ENCODE data around the gene MYCN. TPM values are rescaled to one million over a fixed set of nuclear protein-coding genes. Genes with fewer than 3 reads are reported as not detected.

MYCN gene
- total and polyA plus RNA-seq, 2 of the 8 experiments (the other 6 are each of a cell fraction or from before 2014, with no cell fraction given) = 87.8 to 137 TPM

- Histone ChIP-seq H3K4me3 (ENCODE audit: extremely low read depth in 1 of 4, insufficient read depth in 2 of 4, low read depth in 3 of 4, low read length in 4 of 4) (no peak overlapping the region), H2BK120ac (replicated peaks; ENCODE audit: low read depth, low read length) (no peak overlapping the region), H4K20me1 (replicated peaks in 1 of 2; ENCODE audit: control insufficient read depth in 1 of 2, insufficient read depth in 2 of 2, low read length in 2 of 2) (no peaks in the 10 kb centered on the region), H3K9me3 (ENCODE audit: insufficient read depth in 2 of 2, low read depth in 1 of 2, low read length in 1 of 2) (no peaks in the 10 kb centered on the region), H2BK5ac (ENCODE audit: low read depth, low read length) (no peak overlapping the region), H3K4me2 (ENCODE audit: insufficient read depth in 1 of 2, low read depth in 2 of 2, low read length in 2 of 2) (no peak overlapping the region), H3K23me2 (ENCODE audit: low read depth, low read length) (no peaks in the 10 kb centered on the region), H3K18ac (ENCODE audit: extremely low read depth, low read length) (no peak overlapping the region), H3K79me1 (ENCODE audit: low read depth, low read length) (no peaks in the 10 kb centered on the region), H4K8ac (ENCODE audit: extremely low read depth, insufficient read depth, low read length) (no peak overlapping the region), H3K23ac (ENCODE audit: insufficient read length) (no peak overlapping the region), H3K36me3 (ENCODE audit: control insufficient read depth in 2 of 4, insufficient read depth in 4 of 4, low read length in 3 of 4) (no peaks in the 10 kb centered on the region), H3K79me2 (ENCODE audit: control insufficient read depth in 1 of 2, insufficient read depth in 2 of 2, low read length in 2 of 2) (no peaks in the 10 kb centered on the region), H3K9ac (replicated peaks in 1 of 4; ENCODE audit: extremely low read depth in 1 of 4, low read depth in 3 of 4, low read length in 3 of 4) (no peak overlapping the region), H2BK20ac (ENCODE audit: low read length) (no peak overlapping the region), H4K5ac (ENCODE audit: insufficient read length, low read depth, low read length) (no peak overlapping the region), H2BK15ac (ENCODE audit: low read length) (no peak overlapping the region), H3K56ac (replicated peaks; ENCODE audit: insufficient read length, low read depth, low read length) (no peak overlapping the region), H2AK5ac (ENCODE audit: low read depth, low read length) (no peak overlapping the region), H3K14ac (ENCODE audit: insufficient read length) (no peak overlapping the region), H3K4ac (replicated peaks; ENCODE audit: insufficient read length, low read depth, low read length) (no peak overlapping the region), H3K4me1 (replicated peaks in 1 of 4; ENCODE audit: control insufficient read depth in 3 of 4, insufficient read depth in 4 of 4, low read length in 3 of 4) (peaks cover 0 to 9% (median 3%) of the 10 kb centered on the region in 4 experiments; a peak in 6 of 7 replicates), H2BK12ac (ENCODE audit: low read depth, low read length) (no peak overlapping the region), H3K27me3 (replicated peaks in 1 of 4; ENCODE audit: control insufficient read depth in 3 of 4, extremely low read depth in 1 of 4, insufficient read depth in 3 of 4, low read length in 3 of 4) (no peaks in the 10 kb centered on the region), H3K27ac (ENCODE audit: low read depth, low read length) (no peak overlapping the region), H4K91ac (replicated peaks; ENCODE audit: insufficient read length, low read length) (no peak overlapping the region), H2AFZ (ENCODE audit: low read length) (no peak overlapping the region)
- 87% methylated on average over 7 of the region's 7 CpGs; no CpG with 5 or more reads in 1 of the 2 experiments for WGBS, 2 experiments (ENCODE audit: extremely low coverage in 1 of 2, insufficient coverage in 1 of 2, insufficient read length in 1 of 2, insufficient replicate concordance in 2 of 2, low coverage in 1 of 2, low lambda C conversion rate in 2 of 2, missing lambda C conversion rate in 1 of 2)
- DNase-seq (ENCODE audit: low read depth in 1 of 2, low spot score in 2 of 2) (no peak), FAIRE-seq (no peak)
- ChIA-PET POLR2A (ENCODE audit: partially characterized antibody) (no interaction called here), CTCF (ENCODE audit: partially characterized antibody) (interaction anchor here (0.6 to 2.3 kb wide), 5 partner anchors 9 to 68 kb away, joined by 3 to 8 read pairs (median 3); partner anchors contain the start of gene MYCN)
- TF ChIP-seq YY1 (IDR thresholded peaks at IDR 0.05; ENCODE audit: low read depth, low read length) (no peak), JUND (IDR thresholded peaks at IDR 0.05; ENCODE audit: low read length) (no peak), BCL11A (IDR thresholded peaks at IDR 0.05; ENCODE audit: low read depth in 2 of 2, low read length in 2 of 2) (no peak), HDAC6 (IDR thresholded peaks at IDR 0.05; ENCODE audit: low read depth, low read length) (no peak), SUZ12 (IDR thresholded peaks at IDR 0.05; ENCODE audit: low read length) (no peak), ATF3 (IDR thresholded peaks at IDR 0.05; ENCODE audit: insufficient read depth, low read depth, low read length) (no peak), HDAC2 (IDR thresholded peaks at IDR 0.05; ENCODE audit: borderline replicate concordance in 1 of 2, low read depth in 2 of 2, low read length in 2 of 2) (no peak), SAP30 (IDR thresholded peaks at IDR 0.05; ENCODE audit: insufficient read depth, insufficient replicate concordance, low read length) (no peak)
Observed at GRCh38 chr2:15968280-15969178, 28.2 kb downstream of the MYCN start.
